Fibroblast of the aortic adventitia (primary cell): Measurements from ENCODE around the gene PCGF3. TPM values are rescaled to one million over a fixed set of nuclear protein-coding genes. Genes with fewer than 3 reads are reported as not detected.

Experiments
- DNase-seq: peaks from one replicate; pipeline ENCODE4 v3.0.0-alpha.2; 2010; ENCODE audit warnings: low read depth
- H3K4me3 ChIP-seq: 2 replicates; pipeline ENCODE4 v1.5.1; 2011; ENCODE audit warnings: low read depth, mild to moderate bottlenecking, control low read depth, low read length, moderate library complexity
- CTCF ChIP-seq: IDR thresholded peaks from 2 replicates; pipeline ENCODE4 v1.5.1; 2011; ENCODE audit warnings: mild to moderate bottlenecking, low read length, control low read depth, inconsistent platforms; ENCODE audit not compliant: insufficient read depth
- total RNA-seq: library from RNA; depleted of rRNA; stranded (reverse); fragments of >200 nt; gene quantifications from 2 replicates; pipeline ENCODE4 v1.2.3, GENCODE V29; 2012; ENCODE audit warnings: low replicate concordance

Gene PCGF3
- total RNA-seq, 1 donor, result 24.2 TPM

GRCh38 chr4:680551-680927 is 25.1 kb upstream of the PCGF3 start:
- DNase-seq, result no peak
- no peak for TF ChIP-seq CTCF
- no peak overlapping the region for H3K4me3 ChIP-seq

- DNase-seq, result peak; percentile 22
- H3K4me3 ChIP-seq, result peak overlapping the region; percentile 57
- TF ChIP-seq CTCF, result no peak
Observed at GRCh38 chr4:680928-681645, 24.5 kb upstream of the PCGF3 start.

GRCh38 chr4:681736-682451 is 23.7 kb upstream of the PCGF3 start:
- H3K4me3 ChIP-seq, result no peak overlapping the region
- DNase-seq, result no peak
- no peak for TF ChIP-seq CTCF

DNA sequence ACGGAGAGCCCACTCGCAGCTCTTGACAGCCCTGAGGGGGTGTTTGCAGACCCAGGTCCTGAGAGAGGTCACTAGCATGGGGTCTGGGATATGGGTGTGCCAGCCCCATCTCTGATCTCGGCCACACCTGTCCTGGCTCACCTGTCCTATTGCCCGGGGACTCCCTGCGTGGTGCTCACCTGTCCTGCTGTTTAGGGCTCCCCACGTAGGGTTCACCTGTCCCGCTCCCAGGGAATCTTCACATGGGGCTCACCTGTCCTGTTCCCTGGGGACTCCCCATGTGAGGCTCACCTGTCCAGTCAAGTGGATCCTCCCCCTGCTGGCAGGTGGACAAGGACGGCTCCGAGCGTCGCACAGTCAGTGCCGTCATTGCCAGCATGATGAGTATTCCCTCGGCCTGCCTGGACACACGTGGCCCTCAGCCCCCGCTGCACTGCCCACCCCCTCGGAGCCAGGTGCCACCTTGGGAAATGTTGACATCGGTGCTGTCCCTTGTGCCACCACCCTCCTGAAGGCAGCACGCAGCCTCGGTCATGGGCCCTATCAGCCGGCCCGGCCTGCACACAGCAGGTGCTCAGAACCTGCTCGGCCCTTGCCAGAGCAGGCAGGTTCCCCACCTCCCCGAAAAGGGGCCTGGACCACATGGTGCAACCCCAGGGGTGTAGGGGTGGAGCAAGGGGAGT is 23.0 kb upstream of the PCGF3 start:
- TF ChIP-seq CTCF, result no peak
- no peak overlapping the region for H3K4me3 ChIP-seq
- no peak for DNase-seq

- TF ChIP-seq CTCF, result no peak
- H3K4me3 ChIP-seq, result no peak overlapping the region
- no peak for DNase-seq
Observed at GRCh38 chr4:683247-683897, 22.3 kb upstream of the PCGF3 start.

DNA sequence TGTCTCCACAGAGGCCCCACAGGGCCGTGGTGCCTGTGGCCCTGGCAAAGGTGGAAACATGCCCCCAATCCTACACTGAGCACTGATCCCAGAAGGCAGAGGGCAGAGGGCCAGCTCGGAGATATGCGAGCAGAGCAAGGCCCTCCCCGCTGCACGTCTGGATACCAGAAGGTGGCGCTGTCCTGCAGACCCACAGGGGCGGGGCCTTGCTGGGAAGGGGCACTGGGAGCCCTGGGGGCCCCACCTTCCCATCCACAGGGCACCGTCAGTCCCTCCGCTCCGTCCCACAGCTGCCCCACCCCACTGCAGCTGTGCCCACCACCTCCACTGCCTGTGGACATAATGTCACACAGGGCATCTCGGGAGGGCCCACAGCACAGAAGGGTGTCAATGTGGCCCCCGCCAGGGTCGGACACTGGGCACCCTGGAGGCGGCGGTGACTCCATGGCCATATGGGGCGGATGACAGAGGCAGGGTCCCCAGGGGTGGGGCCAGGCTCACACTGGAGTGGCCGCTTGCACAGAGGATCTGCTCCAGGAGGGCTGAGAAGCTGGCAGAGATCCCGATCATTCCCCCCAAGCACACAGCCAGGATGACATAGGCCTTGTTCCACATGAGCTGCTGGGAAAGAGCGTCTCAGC is 21.5 kb upstream of the PCGF3 start:
- H3K4me3 ChIP-seq, result no peak overlapping the region
- DNase-seq, result peak; percentile 68
- peak; percentile 77 for TF ChIP-seq CTCF
